ENCODE results near the gene ACIN1.

ACIN1 gene

GRCh38 chr14:23093104-23093503 lies 1.8 kb downstream of the ACIN1 start:
- H3K4me3 ChIP-seq (ENCODE audit: low read depth, low read length), result no peak overlapping the region
- no peak for DNase-seq (ENCODE audit: low read depth)
- no peak for TF ChIP-seq CTCF (IDR thresholded peaks at IDR 0.05; ENCODE audit: low read depth, low read length, missing control alignments)

GRCh38 chr14:23091294-23092225 lies 3.4 kb downstream of the ACIN1 start:
- TF ChIP-seq CTCF (IDR thresholded peaks at IDR 0.05; ENCODE audit: low read depth, low read length, missing control alignments), result no peak

GRCh38 chr14:23090254-23090636 lies 4.7 kb downstream of the ACIN1 start:
- TF ChIP-seq CTCF (IDR thresholded peaks at IDR 0.05; ENCODE audit: low read depth, low read length, missing control alignments), result no peak
- no peak for DNase-seq (ENCODE audit: low read depth)
- H3K4me3 ChIP-seq (ENCODE audit: low read depth, low read length), result no peak overlapping the region

More at GRCh38 chr14:23091294-23092225, 3.4 kb downstream of the ACIN1 start:
- no peak overlapping the region for H3K4me3 ChIP-seq (ENCODE audit: low read depth, low read length)
- DNase-seq (ENCODE audit: low read depth), result no peak

GRCh38 chr14:23089498-23090253 lies 5.3 kb downstream of the ACIN1 start:
- H3K4me3 ChIP-seq (ENCODE audit: low read depth, low read length), result no peak overlapping the region
- no peak for DNase-seq (ENCODE audit: low read depth)
- no peak for TF ChIP-seq CTCF (IDR thresholded peaks at IDR 0.05; ENCODE audit: low read depth, low read length, missing control alignments)

- no peak for DNase-seq (ENCODE audit: low read depth)
- TF ChIP-seq CTCF (IDR thresholded peaks at IDR 0.05; ENCODE audit: low read depth, low read length, missing control alignments), result no peak
- H3K4me3 ChIP-seq (ENCODE audit: low read depth, low read length), result no peak overlapping the region
Measured at GRCh38 chr14:23086565-23086964, 8.4 kb downstream of the ACIN1 start.

- no peak overlapping the region for H3K4me3 ChIP-seq (ENCODE audit: low read depth, low read length)
- no peak for DNase-seq (ENCODE audit: low read depth)
- no peak for TF ChIP-seq CTCF (IDR thresholded peaks at IDR 0.05; ENCODE audit: low read depth, low read length, missing control alignments)
Measured at GRCh38 chr14:23085458-23085857, 9.5 kb downstream of the ACIN1 start.

All from GM12864 (cell line).